H1 (cell line): ENCODE measurements around the gene CELA2A. TPM values are rescaled to one million over a fixed set of nuclear protein-coding genes. Genes with fewer than 3 reads are reported as not detected.

Experiments used
- CTCF ChIP-seq, 3 experiments: IDR thresholded peaks; 1 replicate in 2 of 3; 2 replicates in 1 of 3; pipeline versions ENCODE4 v1.5.1 to v1.6.1; 2011; ENCODE audit warnings: low read length in 3 of 3, mild to moderate bottlenecking in 3 of 3, inconsistent platforms in 2 of 3, low read depth in 1 of 3, moderate library complexity in 1 of 3; ENCODE audit not compliant: insufficient read depth in 1 of 3; ENCODE audit errors: control extremely low read depth in 1 of 3
- SIN3A ChIP-seq, 2 experiments: IDR thresholded peaks in 1 of 2; conservative IDR thresholded peaks in 1 of 2; 2 replicates each; pipeline ENCODE4 v1.6.1; 2011 to 2012; ENCODE audit warnings: low read length in 2 of 2, improper control_type of control experiment in 1 of 2, low read depth in 1 of 2, mild to moderate bottlenecking in 1 of 2
- polyA plus RNA-seq, 7 experiments: library from polyadenylated mRNA; depleted of rRNA in 3 of 7; stranded (reverse) in 5 of 7; unstranded in 2 of 7; fragments of >200 nt in 5 of 7; fragments of 200-250 nt in 2 of 7; gene quantifications; 1 replicate in 5 of 7; 2 replicates in 1 of 7; 4 replicates in 1 of 7; pipeline versions ENCODE4 v1.2.1 to v1.2.3, GENCODE V29; 2011 to 2013; ENCODE audit warnings: missing spikeins in 2 of 7, mixed read lengths in 2 of 7
- total RNA-seq: library from RNA; stranded (reverse); fragmentation: NEBNext Ultra II Directional; extraction: Animal tissue kit (Norgen Biotek cat#: 25700); gene quantifications from 2 replicates; pipeline ENCODE4 v1.2.1, GENCODE V29; 2021

The CELA2A gene
- total and polyA plus RNA-seq, 2 of the 8 experiments (the other 6 are each of a cell fraction or from before 2014, with no cell fraction given), result not detected

GRCh38 chr1:15430787-15431570 lies 25.6 kb upstream of the CELA2A start (continued):
- TF ChIP-seq CTCF (IDR thresholded peaks at IDR 0.05; ENCODE audit: control extremely low read depth in 1 of 3, insufficient read depth in 1 of 3, low read depth in 1 of 3, low read length in 3 of 3) (peak; percentile 88 to 99 (median 96)), SIN3A (conservative IDR thresholded peaks at IDR 0.05 in 1 of 2, IDR thresholded peaks at IDR 0.05 in 1 of 2; ENCODE audit: low read depth in 1 of 2, low read length in 2 of 2) (peak in 1 of 2 experiments; percentile 43; a peak in 1 of 4 replicates)
- TF ChIP-seq, all 59 proteins: peak for 4
